Neural cell (in vitro differentiated cells): ENCODE data around the gene OR52E1.

Experiments used
- CTCF ChIP-seq: fragments of 450-650 bp; IDR thresholded peaks from 2 replicates; pipeline ENCODE4 v1.5.1; 2014; ENCODE audit warnings: antibody characterized with exemption, mild to moderate bottlenecking, moderate library complexity; ENCODE audit not compliant: poor library complexity, severe bottlenecking
- EP300 ChIP-seq: fragments of 450-650 bp; conservative IDR thresholded peaks from 2 replicates; pipeline ENCODE4 v1.6.1; 2014; ENCODE audit warnings: antibody characterized with exemption, mild to moderate bottlenecking, moderate library complexity; ENCODE audit not compliant: poor library complexity, severe bottlenecking
- EZH2 ChIP-seq: fragments of 200-600, 300-800 bp; shearing (Covaris generic), sonication (generic); IDR thresholded peaks from 2 replicates; pipeline ENCODE4 v1.6.1; 2014; ENCODE audit warnings: antibody characterized with exemption, low read length, borderline replicate concordance, mild to moderate bottlenecking; ENCODE audit not compliant: insufficient read depth, poor library complexity, severe bottlenecking
- MXI1 ChIP-seq: fragments of 450-650 bp; conservative IDR thresholded peaks from 2 replicates; pipeline ENCODE4 v1.6.1; 2014; ENCODE audit warnings: antibody characterized with exemption, mild to moderate bottlenecking; ENCODE audit not compliant: poor library complexity, severe bottlenecking
- POLR2AphosphoS5 ChIP-seq: IDR thresholded peaks from 2 replicates; pipeline ENCODE4 v1.6.1; 2012
- RAD21 ChIP-seq: fragments of 450-650 bp; conservative IDR thresholded peaks from 2 replicates; pipeline ENCODE4 v1.6.1; 2014; ENCODE audit warnings: antibody characterized with exemption, mild to moderate bottlenecking, moderate library complexity
- TAF1 ChIP-seq: IDR thresholded peaks from 2 replicates; pipeline ENCODE4 v1.6.1; 2012; ENCODE audit warnings: low read depth
- TF ChIP-seq, protein P1 (sequence below): IDR thresholded peaks from 2 replicates; pipeline ENCODE4 v1.6.1; 2012; ENCODE audit warnings: borderline replicate concordance

DNA sequence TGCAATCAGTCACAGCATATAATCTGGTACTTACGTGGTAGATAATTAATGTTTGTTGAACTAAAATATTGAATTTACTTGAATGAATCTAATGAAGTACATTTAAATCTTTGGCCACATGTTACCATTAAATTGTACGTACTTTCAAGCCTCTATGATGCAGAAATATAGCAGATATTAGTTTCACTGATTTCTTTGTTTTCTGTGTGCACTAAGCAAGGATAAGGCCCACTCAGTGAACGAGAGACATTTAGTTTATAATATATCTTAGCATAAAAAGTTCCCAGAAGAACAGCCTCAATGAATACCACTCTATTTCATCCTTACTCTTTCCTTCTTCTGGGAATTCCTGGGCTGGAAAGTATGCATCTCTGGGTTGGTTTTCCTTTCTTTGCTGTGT lies at the start of gene OR52E1:
- TF ChIP-seq CTCF (no peak), POLR2AphosphoS5 (no peak), RAD21 (no peak), EZH2 (no peak), MXI1 (no peak), EP300 (no peak), TAF1 (no peak)
- TF ChIP-seq, protein P1, sequence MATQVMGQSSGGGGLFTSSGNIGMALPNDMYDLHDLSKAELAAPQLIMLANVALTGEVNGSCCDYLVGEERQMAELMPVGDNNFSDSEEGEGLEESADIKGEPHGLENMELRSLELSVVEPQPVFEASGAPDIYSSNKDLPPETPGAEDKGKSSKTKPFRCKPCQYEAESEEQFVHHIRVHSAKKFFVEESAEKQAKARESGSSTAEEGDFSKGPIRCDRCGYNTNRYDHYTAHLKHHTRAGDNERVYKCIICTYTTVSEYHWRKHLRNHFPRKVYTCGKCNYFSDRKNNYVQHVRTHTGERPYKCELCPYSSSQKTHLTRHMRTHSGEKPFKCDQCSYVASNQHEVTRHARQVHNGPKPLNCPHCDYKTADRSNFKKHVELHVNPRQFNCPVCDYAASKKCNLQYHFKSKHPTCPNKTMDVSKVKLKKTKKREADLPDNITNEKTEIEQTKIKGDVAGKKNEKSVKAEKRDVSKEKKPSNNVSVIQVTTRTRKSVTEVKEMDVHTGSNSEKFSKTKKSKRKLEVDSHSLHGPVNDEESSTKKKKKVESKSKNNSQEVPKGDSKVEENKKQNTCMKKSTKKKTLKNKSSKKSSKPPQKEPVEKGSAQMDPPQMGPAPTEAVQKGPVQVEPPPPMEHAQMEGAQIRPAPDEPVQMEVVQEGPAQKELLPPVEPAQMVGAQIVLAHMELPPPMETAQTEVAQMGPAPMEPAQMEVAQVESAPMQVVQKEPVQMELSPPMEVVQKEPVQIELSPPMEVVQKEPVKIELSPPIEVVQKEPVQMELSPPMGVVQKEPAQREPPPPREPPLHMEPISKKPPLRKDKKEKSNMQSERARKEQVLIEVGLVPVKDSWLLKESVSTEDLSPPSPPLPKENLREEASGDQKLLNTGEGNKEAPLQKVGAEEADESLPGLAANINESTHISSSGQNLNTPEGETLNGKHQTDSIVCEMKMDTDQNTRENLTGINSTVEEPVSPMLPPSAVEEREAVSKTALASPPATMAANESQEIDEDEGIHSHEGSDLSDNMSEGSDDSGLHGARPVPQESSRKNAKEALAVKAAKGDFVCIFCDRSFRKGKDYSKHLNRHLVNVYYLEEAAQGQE: no peak
